Pancreas (tissue), 10 donors: Measurements from ENCODE around the gene CAMK1D. TPM values are rescaled to one million over a fixed set of nuclear protein-coding genes. Genes with fewer than 3 reads are reported as not detected.
"Not testable (repeated sequence)": the region's sequence is repeated elsewhere in the genome, so short reads cannot be mapped to it uniquely, and the experiment has no call there.

Experiments used
- ATAC-seq, 4 donors: fragments of 200-7000 bp; cut with Tn5 transposase; one replicate each; pipeline versions ENCODE4 v1.8.0 to v1.9.1; 2020; ENCODE audit warnings: mild to moderate bottlenecking in 4 of 4, moderate library complexity in 4 of 4
- DNase-seq, 6 donors: peaks; one replicate each; pipeline ENCODE4 v3.0.0-alpha.2; 2020
- FAIRE-seq: peaks from 2 replicates; lab custom pipeline; 2012; peaks lifted over from hg19 to GRCh38; lab: Jason Lieb, UNC
- H3K27ac ChIP-seq, 4 donors: fragments of 200-600 bp; sonication (generic); 1 replicate in 3 of 4; 2 replicates in 1 of 4; pipeline versions ENCODE4 v1.5.0 to v1.8.0; 2020
- H3K27me3 ChIP-seq, 4 donors: fragments of 200-600 bp; one replicate each; pipeline ENCODE4 v1.8.0; 2021
- H3K36me3 ChIP-seq, 3 donors: fragments of 200-600 bp; sonication (generic) in 1 of 3; one replicate each; pipeline versions ENCODE4 v1.5.0 to v1.8.0; 2020 to 2021
- H3K4me1 ChIP-seq, 3 donors: fragments of 200-600 bp; one replicate each; pipeline ENCODE4 v1.8.0; 2021
- H3K4me3 ChIP-seq, 4 donors: fragments of 200-600 bp; sonication (generic) in 2 of 4; one replicate each; pipeline versions ENCODE4 v1.5.0 to v1.8.0; 2020 to 2021
- H3K9me3 ChIP-seq, 4 donors: fragments of 200-600 bp; one replicate each; pipeline ENCODE4 v1.8.0; 2021
- WGBS, 2 donors: extraction: QIAGEN DNeasy Blood & Tissue Kit; methylation state at CpG; one replicate each; pipeline ENCODE4 v1.1.7; 2013; 5-methylcytosine and 5-hydroxymethylcytosine counted together
- intact Hi-C, 3 donors: fragments of 100-400 bp; cut with DNase I; formaldehyde crosslinking; loops; one replicate each; pipeline versions ENCODE4 v1.11.1 to v1.14.2; 2022
- polyA plus RNA-seq, 2 donors: library from polyadenylated mRNA; stranded (reverse); fragments of 200-250 nt; gene quantifications; one replicate each; pipeline ENCODE4 v1.2.3, GENCODE V29; 2013
- total RNA-seq, 6 donors: library from RNA; stranded (reverse); fragmentation: NEBNext Ultra II Directional in 4 of 6; extraction: Animal tissue kit (Norgen Biotek cat#: 25700) in 4 of 6; gene quantifications; one replicate each; pipeline versions ENCODE4 v1.2.1 to v1.2.4, GENCODE V29; 2021 to 2023
- TF ChIP-seq, protein P1 (sequence below), 4 donors: fragments of 200-600 bp; sonication (generic) in 3 of 4; IDR thresholded peaks; one replicate each; pipeline versions ENCODE4 v1.5.0 to v1.8.0; 2021; ENCODE audit warnings: antibody characterized with exemption in 4 of 4
- donor health status: healthy with polysubstance abuse.
- donor health status: DM: no; HTN: no; CAD: no; lungs with moderate emphysema.
- donor health status: DM: no; HTN: no; CAD: no.
- donor health status: control.
- donor health status: control.
- donor health status: Bipolar disorder and iron deficiency.
- donor health status: DM: yes; HTN: yes; CAD: no.
- donor health status: DM: no; HTN: no; CAD: no.
- donor health status: DM: no; HTN: no; CAD: no.
- donor health status: DM: yes; HTN: yes; CAD: no.

Gene CAMK1D
- total and polyA plus RNA-seq, 8 donors = 2.9 to 30.1 (median 22.7) TPM

GRCh38 chr10:12710594-12711349, 361.4 kb downstream of the CAMK1D start:
- H3K27ac ChIP-seq = no peak overlapping the region
- H3K27me3 ChIP-seq = no peaks in the 10 kb centered on the region
- H3K4me3 ChIP-seq = no peak overlapping the region
- H3K4me1 ChIP-seq = peaks cover 0 to 38% (median 14%) of the 10 kb centered on the region in 3 donors
- no peaks in the 10 kb centered on the region for H3K36me3 ChIP-seq
- peak; percentile 54 to 88 (median 78) for DNase-seq
- intact Hi-C loops = loop anchor here in 2 of 3 donors (10.0 kb wide), 2 partner anchors 446 to 456 kb away; no protein-coding TSS in a partner anchor
- WGBS, 2 donors = 32 to 37% methylated on average over 9 of the region's 9 CpGs
- TF ChIP-seq, protein P1, sequence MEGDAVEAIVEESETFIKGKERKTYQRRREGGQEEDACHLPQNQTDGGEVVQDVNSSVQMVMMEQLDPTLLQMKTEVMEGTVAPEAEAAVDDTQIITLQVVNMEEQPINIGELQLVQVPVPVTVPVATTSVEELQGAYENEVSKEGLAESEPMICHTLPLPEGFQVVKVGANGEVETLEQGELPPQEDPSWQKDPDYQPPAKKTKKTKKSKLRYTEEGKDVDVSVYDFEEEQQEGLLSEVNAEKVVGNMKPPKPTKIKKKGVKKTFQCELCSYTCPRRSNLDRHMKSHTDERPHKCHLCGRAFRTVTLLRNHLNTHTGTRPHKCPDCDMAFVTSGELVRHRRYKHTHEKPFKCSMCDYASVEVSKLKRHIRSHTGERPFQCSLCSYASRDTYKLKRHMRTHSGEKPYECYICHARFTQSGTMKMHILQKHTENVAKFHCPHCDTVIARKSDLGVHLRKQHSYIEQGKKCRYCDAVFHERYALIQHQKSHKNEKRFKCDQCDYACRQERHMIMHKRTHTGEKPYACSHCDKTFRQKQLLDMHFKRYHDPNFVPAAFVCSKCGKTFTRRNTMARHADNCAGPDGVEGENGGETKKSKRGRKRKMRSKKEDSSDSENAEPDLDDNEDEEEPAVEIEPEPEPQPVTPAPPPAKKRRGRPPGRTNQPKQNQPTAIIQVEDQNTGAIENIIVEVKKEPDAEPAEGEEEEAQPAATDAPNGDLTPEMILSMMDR (IDR thresholded peaks at IDR 0.05) = peak; percentile 70 to 86 (median 74)
- FAIRE-seq = peak; percentile 51
- no peaks in the 10 kb centered on the region for H3K9me3 ChIP-seq
- peak; percentile 85 to 91 (median 88) for ATAC-seq

DNA sequence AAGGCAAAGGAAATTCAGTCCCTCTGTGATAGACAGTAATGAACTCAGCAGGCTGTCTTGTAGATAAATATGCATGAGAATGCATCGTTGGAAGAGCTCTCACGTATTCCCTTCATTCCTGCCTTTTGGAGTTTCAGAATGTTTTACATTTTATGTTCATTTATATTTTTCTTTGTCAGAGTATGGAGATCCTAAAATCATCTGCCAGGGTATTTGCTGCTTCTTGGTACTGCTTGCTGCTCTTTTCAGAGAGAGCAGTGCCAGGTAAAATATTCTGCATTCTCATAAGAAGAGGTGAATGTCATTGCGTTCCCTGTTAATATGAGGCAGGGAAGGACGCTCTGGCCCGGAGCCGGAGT, 362.0 kb downstream of the CAMK1D start:
- intact Hi-C loops = loop anchor here in 2 of 3 donors (10.0 kb wide), 2 partner anchors 447 to 457 kb away; no protein-coding TSS in a partner anchor
- TF ChIP-seq, protein P1 (IDR thresholded peaks at IDR 0.05) = no peak
- Histone ChIP-seq H3K27ac (no peak overlapping the region), H3K4me1 (peaks cover 0 to 38% (median 14%) of the 10 kb centered on the region in 3 donors), H3K36me3 (no peaks in the 10 kb centered on the region), H3K9me3 (no peaks in the 10 kb centered on the region), H3K4me3 (no peak overlapping the region), H3K27me3 (no peaks in the 10 kb centered on the region)
- FAIRE-seq (no peak), ATAC-seq (no peak), DNase-seq (no peak)
- WGBS, 2 donors = 65 to 69% methylated on average over 6 of the region's 6 CpGs

DNA sequence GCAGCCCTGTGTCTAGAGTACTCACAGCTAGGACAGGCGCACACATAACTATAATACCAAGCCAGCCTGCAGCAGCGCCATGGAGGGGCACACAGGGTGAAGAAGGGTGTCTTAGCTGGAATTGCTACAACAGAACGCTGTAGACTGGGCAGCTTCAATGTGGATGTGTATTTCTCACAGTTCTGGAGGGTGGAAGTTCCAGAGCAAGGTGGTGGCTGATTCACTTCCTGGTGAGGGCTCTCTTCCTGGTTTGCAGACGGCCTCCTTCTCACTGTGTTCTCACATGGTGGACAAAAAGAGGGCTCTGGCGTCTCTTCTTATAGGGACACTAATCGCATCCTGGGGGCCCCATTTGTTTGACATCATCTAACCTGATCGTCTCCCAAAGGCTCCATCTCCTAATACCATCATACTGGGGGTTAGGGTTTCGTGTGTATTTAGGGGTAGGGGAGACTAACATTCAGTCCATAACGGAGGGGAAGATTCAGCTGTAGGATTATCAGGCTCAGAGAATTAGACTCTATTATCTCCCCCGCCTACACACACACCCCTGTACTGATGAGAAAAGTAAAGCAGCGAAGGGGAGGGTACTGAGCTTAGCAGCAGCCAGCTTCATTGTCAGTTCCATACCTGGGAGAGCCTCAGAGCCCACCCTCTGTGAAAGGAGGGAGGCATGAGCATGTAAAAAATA, 363.1 kb downstream of the CAMK1D start:
- intact Hi-C loops = loop anchor here in 2 of 3 donors (10.0 kb wide), 2 partner anchors 448 to 458 kb away; no protein-coding TSS in a partner anchor
- peaks cover 0 to 31% (median 10%) of the 10 kb centered on the region in 3 donors for H3K4me1 ChIP-seq
- DNase-seq = no peak
- H3K36me3 ChIP-seq = no peaks in the 10 kb centered on the region
- WGBS, 2 donors = 93 to 95% methylated on average over 11 of the region's 11 CpGs
- no peaks in the 10 kb centered on the region for H3K27me3 ChIP-seq
- TF ChIP-seq, protein P1 (IDR thresholded peaks at IDR 0.05) = no peak
- FAIRE-seq = no peak
- H3K27ac ChIP-seq = no peak overlapping the region
- H3K9me3 ChIP-seq = no peaks in the 10 kb centered on the region
- ATAC-seq = no peak
- no peak overlapping the region for H3K4me3 ChIP-seq

GRCh38 chr10:12712984-12713316, 363.6 kb downstream of the CAMK1D start:
- FAIRE-seq, DNase-seq, H3K4me3 ChIP-seq, ATAC-seq, H3K27ac ChIP-seq, H3K27me3 ChIP-seq, H3K36me3 ChIP-seq, H3K9me3 ChIP-seq: not testable (repeated sequence)
- intact Hi-C loops = loop anchor here in 2 of 3 donors (10.0 kb wide), 2 partner anchors 448 to 458 kb away; no protein-coding TSS in a partner anchor
- 95 to 99% methylated on average over 6 of the region's 6 CpGs for WGBS, 2 donors
- H3K4me1 ChIP-seq = peaks cover 0 to 27% (median 6%) of the 10 kb centered on the region in 3 donors

GRCh38 chr10:12716042-12716441, 366.7 kb downstream of the CAMK1D start:
- Histone ChIP-seq H3K9me3 (no peaks in the 10 kb centered on the region), H3K4me3 (no peak overlapping the region), H3K27ac (no peak overlapping the region), H3K4me1 (peaks cover 10 to 20% (median 17%) of the 10 kb centered on the region in 3 donors), H3K27me3 (no peaks in the 10 kb centered on the region), H3K36me3 (no peaks in the 10 kb centered on the region)
- DNase-seq (no peak), FAIRE-seq (no peak), ATAC-seq (no peak)
- intact Hi-C loops = loop anchor here in 2 of 3 donors (10.0 kb wide), 2 partner anchors 451 to 461 kb away; no protein-coding TSS in a partner anchor
- TF ChIP-seq, protein P1 (IDR thresholded peaks at IDR 0.05) = no peak
- WGBS, 2 donors = 85 to 96% methylated on average over 9 of the region's 9 CpGs
